MM.1S (cell line): ENCODE measurements around the gene CNTFR.

Source experiments
- CTCF ChIP-seq: fragments of 300-600 bp; sonication (generic); IDR thresholded peaks from 2 replicates; pipeline ENCODE4 v1.5.1; 2016; ENCODE audit warnings: antibody characterized with exemption, low read length, mixed read lengths
- EZH2 ChIP-seq: fragments of 300-600 bp; sonication (generic); optimal IDR thresholded peaks from 2 replicates; pipeline ENCODE3; 2017; ENCODE audit warnings: low read depth, mild to moderate bottlenecking, antibody characterized with exemption, low read length, mixed read lengths
- EZH2phosphoT487 ChIP-seq: fragments of 300-600 bp; sonication (generic); IDR thresholded peaks from 2 replicates; pipeline ENCODE4 v1.6.1; 2018; ENCODE audit warnings: antibody characterized with exemption, low read length

- TF ChIP-seq CTCF (no peak), EZH2 (no peak), EZH2phosphoT487 (no peak)
Observed at GRCh38 chr9:34570809-34571480, 18.6 kb downstream of the CNTFR start.
